Pulmonary artery endothelial cell (primary cell): ENCODE data around the gene NEDD4L. TPM values are rescaled to one million over a fixed set of nuclear protein-coding genes. Genes with fewer than 3 reads are reported as not detected.
"Not testable (repeated sequence)": the region's sequence is repeated elsewhere in the genome, so short reads cannot be mapped to it uniquely, and the experiment has no call there.

Experiments
- DNase-seq: peaks from one replicate; pipeline ENCODE4 v3.0.0-alpha.2; 2011; ENCODE audit warnings: low read depth, low spot score
- total RNA-seq: library from RNA; depleted of rRNA; stranded (reverse); fragments of >200 nt; gene quantifications from 2 replicates; pipeline ENCODE4 v1.2.3, GENCODE V29; 2014

Gene NEDD4L
- total RNA-seq, result 5.6 and 21.1 TPM in 2 replicates

- peak; percentile 59 for DNase-seq
Measured at GRCh38 chr18:58043491-58044369, at the start of gene NEDD4L. Gene NEDD4L (plus strand): TSS chr18:58044226. CDS start chr18:58044661, 435 bp downstream.

DNA sequence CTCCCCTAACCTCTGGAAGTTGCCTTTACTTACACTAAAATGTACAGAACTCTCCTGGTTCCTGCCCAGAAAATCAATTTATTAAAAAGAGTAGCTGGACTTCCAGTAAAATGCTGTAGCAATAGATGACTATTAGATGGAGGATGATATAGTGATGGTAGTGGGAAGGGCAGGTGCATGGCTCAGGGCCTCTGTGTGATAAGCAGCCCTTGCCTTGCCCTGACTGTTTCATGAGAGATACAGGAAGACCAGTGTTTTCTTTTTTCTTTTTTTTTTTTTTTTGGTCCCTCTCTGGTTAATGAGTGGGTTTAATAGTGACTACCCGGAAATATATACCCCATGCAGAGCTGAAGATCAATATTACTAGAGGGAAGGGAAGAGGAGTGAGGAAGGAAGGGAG lies 48.7 kb upstream of the NEDD4L start:
- no peak for DNase-seq

GRCh38 chr18:57996894-57997293 lies 47.1 kb upstream of the NEDD4L start:
- DNase-seq, result not testable (repeated sequence)

- no peak for DNase-seq
Measured at GRCh38 chr18:57997820-57998219, 46.2 kb upstream of the NEDD4L start.

DNA sequence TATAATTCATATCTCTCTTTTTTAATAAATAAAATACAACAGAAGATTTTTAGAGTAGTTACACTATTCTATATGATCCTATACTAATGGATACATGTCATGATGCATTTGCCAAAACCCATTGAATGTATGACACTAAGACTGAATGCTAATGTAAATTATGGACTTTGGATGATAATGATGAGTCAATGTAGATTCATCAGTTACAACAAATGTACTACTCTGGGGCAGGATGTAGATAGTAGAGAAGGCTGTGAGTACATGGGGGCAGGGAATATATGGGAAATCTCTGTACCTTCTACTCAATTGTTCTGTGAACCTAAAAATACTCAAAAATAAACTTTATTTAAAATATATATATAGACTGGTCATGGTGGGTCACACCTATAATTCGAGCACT lies 45.6 kb upstream of the NEDD4L start:
- no peak for DNase-seq

DNA sequence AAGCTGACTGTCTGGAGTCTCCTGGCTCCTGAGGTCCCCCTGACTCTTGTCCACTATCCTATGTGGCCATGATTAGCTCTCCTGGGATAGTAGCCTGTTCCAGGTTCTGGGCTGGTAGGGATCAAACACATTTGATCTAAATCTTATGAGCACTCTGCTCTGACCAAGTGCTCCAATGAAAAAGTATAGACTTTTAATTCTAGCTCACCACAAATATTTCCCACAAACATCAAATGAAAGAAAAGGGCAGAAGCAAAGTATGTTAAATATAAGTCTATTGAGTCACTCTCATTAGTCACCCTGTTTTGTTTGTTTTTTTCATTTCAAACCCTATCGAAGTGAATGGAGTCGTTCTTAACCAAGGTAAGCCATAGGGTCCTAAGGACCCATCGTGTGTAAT lies 39.7 kb upstream of the NEDD4L start:
- DNase-seq, result no peak

DNA sequence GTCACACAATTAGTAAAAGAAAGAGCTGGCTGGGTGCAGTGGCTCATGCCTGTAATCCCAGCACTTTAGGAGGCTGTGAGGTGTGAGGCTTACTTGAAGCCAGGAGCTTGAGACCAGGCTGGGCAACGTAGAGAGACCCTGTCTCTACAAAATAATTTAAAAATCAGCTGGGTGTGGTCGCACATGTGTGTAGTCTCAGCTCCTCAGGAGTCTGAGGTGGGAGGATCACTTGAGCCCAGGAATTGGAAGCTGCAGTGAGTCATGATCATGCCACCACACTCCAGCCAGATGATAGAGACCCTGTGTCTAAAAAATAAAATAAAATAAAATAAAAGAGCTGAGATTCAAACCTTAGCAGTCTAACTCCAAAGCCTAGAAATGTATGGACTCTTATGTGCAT lies 39.0 kb upstream of the NEDD4L start:
- DNase-seq, result no peak

DNA sequence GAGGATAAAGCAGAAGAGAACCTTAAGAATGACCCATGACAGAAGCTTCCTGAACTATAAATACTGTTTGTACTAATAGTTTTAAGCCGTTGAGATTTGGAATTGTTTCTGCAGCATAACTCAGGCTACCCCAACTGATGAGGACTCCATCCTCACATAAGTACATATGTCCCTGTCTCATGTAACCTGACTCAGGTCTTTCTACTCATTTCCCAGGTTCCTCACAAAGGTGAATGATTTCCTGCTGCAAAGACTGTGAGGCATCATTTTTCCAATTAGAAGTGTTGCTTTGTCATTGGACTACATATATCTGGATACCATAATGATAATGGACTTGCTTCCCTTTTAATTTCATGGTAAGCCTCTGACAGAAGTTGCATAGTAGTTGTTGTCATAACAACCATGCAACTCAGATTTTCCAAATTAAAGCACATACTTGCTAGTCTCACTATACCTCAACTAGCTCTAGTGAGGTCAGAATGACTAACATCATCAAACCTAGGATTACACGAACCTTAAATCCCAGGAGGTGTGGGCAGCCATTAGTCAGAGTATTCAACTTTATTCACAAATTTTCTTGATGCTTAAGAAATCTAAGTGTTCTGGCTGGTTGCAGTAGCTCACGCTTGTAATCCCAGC lies 38.0 kb upstream of the NEDD4L start:
- no peak for DNase-seq

DNA sequence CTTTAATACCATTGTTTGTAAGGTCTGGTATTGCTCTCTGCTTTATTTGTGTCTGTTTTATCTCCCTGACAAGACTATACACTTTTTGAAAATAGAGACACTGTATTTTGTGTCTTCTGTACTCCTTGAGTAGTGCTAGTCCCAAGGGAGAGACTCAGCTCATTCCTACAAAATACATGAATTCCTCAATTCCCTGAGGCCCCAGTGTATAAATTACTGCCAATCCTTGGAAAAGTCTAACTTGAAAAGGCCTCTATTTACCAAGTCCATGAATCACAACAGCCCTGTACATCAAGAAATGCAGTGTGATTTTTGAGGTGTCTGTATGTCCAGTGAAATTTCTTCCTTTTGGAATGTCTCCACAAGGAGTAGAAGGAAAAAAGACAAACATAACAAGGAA lies 34.9 kb upstream of the NEDD4L start:
- no peak for DNase-seq

DNA sequence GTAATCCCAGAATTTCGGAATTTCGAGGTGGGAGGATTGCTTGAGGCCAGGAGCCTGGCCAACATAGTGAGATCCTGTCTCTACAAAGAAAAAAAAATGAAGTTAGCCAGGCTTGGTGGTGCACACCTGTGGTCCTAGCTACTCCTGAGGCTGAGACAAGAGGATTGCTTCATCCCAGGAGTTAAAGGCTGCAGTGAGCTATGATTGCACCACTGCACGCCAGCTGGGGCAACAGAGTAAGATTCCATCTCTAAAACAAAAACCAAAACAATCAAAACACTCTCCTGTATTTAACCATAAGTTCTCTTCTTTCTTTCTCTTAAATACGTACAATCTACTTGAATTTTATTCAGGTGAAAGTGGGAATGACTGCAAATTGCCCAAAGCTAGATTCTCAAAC lies 33.8 kb upstream of the NEDD4L start:
- DNase-seq, result no peak

DNA sequence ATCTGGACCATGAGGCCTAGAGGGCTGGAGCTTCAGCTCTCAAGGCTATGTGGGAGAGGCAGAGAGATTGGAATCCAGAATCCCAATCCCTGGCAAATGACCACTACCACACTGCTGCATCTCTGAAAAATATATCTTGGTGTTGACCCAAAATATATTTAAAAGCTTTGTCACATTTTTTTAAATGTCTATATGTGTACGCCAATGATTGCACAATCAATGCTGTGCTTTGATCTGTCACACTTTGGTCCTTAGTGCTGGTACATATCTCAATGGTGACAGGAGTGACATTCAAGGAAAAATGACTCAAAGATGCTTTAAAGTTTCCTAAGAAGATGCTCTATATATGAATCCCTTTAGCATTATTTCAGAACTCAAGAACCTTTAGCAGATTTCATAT lies 31.7 kb upstream of the NEDD4L start:
- no peak for DNase-seq

DNA sequence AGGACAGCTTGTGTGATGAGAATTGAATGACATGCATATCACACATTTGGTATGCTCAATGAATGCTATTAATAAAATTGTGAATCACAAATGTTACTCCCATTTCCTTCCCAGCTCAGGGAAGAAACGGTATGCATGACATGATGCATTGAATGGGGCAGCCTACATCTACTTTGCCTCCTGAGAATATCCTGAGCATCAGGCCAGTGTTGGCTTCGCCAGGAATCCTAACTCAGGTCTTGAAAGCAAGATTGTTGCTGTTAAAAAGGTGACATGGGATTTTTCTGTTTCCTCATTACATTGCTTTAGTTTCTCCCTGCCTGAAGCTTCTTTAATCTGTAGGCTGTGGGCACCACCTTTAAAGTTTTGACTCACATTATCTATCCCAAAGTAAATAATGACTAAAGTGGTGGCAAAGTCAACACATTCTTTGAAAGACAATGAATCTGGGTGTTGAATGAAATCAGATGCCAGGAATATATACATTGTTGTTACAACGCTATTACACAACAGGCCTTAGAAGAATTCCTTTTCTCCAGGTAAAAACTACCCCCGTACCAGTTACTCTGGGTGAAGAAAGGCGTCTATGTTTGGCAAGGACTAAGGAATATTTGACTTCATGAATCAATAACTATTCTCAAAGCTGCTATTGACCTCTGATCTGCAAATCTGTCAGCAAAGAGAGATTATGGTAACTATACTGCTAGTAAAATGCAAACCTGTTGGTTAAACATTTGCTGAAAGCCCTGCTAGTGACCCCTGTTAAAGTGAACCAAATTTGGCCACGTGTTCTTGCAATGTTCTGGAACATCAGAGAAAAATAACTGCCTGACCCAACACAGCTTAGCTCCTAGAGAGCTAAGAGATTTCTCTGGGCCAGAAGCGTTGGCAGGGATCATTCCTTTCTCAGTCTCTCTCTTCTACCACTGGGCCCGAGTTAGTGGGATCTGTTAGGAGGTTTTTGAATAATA lies 30.5 kb upstream of the NEDD4L start:
- no peak for DNase-seq

- DNase-seq, result no peak
Measured at GRCh38 chr18:58015065-58015780, 28.8 kb upstream of the NEDD4L start.

DNA sequence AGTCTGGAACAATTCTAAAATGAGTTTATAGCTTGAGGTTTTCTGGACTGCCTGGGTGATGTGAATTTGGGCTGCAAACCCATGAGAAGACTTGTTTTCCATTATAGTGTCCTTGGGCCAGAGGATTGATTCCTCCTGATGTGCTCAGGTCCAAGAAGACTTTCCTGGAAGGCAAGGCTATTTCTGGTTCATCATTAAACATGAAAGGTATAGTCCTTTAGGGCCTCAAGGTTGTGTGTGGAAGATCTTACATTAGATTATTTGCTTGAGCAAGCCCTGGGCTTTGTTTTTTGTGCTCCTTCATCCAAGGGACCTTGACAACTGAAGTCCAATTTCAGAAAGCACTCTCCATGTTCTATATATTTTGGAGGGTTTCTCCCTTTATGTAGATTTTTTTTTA lies 26.8 kb upstream of the NEDD4L start:
- DNase-seq, result no peak

GRCh38 chr18:58020567-58021107 lies 23.4 kb upstream of the NEDD4L start:
- DNase-seq, result no peak

- DNase-seq, result no peak
Measured at GRCh38 chr18:58021504-58021903, 22.5 kb upstream of the NEDD4L start.

GRCh38 chr18:58023108-58023507 lies 20.9 kb upstream of the NEDD4L start:
- DNase-seq, result no peak

- no peak for DNase-seq
Measured at GRCh38 chr18:58024139-58024538, 19.9 kb upstream of the NEDD4L start.

DNA sequence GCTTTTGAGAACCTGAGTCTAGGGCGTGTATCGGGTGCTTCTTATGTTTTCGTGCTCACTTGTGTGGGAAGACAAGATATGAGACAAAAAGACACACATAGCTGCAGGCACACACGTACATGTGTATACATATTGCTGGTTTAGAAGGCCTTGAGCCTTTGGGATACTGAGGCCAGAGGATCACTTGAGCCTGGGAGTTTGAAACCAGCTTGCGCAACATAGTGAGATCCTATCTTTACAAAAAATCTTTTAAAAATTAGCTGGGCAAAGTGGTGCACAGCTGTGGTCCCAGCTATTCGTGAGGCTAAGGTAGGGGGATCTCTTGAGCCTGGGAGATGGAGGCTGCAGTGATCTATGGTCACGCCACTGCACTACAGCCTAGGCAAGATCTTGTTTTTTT lies 18.8 kb upstream of the NEDD4L start:
- no peak for DNase-seq

- DNase-seq, result no peak
Measured at GRCh38 chr18:58025733-58026132, 18.3 kb upstream of the NEDD4L start.

DNA sequence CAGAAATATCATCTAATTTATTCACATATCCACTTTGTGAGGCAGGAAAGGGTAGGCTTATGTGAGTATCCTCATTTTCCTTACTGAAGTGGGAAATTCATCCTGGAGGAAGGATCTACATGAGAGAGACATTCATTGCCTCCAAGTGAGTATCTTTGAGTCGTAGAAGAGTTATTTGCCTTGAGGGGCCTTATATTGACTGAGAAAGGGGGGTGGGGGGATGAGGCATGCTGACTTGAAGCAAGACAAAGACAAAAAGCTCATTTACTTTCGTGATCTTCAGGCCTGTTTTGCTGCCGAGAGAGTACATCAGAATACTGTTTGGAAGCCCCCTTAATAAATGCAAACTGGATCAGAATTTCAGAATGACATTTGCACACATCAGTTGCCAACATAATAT lies 17.6 kb upstream of the NEDD4L start:
- no peak for DNase-seq
